GM18502 (cell line): ENCODE measurements around the gene SSB.
"Not testable (repeated sequence)": the region's sequence is repeated elsewhere in the genome, so short reads cannot be mapped to it uniquely, and the experiment has no call there.

ENCODE experiments used
- ATAC-seq: cut with Tn5 transposase; IDR thresholded peaks from one replicate; pipeline ENCODE4 v1.9.1; 2021; ENCODE audit warnings: mild to moderate bottlenecking; ENCODE audit not compliant: unreplicated experiment, poor library complexity

Gene SSB

DNA sequence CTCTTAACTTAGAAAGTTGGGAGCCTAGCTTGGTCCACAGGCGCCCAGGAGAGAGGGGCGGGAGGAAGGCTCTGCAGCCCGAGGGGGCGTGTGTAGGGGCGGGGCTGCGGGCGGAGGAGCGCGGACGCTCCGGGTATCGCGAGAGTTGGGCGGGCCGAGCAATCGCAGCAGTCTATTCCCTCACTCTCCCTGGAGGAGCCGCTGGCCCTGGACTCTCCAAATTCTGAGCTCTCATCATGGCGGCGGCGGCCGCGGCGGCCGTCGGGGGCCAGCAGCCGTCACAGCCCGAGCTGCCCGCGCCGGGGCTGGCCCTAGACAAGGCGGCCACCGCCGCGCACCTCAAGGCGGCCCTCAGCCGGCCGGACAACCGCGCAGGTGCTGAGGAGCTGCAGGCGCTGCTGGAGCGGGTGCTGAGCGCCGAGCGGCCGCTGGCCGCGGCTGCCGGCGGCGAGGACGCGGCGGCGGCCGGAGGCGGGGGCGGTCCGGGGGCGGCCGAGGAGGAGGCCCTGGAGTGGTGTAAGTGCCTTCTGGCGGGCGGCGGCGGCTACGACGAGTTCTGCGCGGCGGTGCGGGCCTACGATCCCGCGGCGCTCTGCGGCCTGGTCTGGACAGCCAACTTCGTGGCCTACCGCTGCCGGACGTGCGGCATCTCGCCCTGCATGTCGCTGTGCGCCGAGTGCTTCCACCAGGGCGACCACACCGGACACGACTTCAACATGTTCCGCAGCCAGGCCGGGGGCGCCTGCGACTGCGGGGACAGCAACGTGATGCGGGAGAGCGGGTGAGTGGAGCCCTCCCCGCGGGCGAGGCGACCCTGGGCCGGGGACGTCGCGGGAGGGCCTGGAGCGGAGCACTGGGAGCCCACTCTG lies 28.8 kb downstream of the SSB start, which contains the start of gene UBR3:
TSS of gene UBR3 (plus strand) at position 183 of the 869 bp plus-strand sequence. CDS start at position 237, 54 bp downstream.
- ATAC-seq, result peak; percentile 85

DNA sequence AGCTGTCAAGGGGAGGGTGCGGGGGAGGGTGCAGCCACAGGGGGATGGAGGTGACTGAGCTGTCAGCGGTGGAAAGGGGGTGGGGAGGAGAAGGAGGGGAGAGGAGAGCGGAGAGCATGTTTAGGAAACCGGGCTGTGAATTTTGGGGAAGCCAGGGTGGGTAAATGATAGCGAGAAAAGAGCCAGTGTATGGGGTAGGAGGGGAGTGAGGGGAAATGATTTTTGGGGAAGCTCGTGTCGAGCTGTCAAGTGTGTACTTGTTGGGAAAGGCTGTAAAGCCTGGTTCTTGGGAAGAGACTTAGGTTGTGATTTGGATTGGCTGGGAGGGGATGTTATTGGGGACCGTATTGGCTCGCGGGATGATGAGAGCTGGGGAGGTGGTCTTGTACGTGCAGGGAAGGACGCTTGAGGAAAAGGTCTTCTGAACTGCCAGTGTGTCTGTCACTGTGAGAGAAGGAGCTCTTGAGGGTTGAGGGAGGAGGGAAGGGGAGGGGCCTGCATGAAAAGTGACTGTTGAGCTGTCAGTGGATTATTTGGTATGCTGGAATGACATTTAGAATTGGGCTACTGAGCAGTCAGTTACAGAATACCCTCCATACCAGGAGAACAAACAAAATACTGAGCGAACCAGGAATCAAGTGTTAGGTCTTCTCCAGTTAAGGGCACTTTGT lies 29.6 kb downstream of the SSB start:
- peak; percentile 34 for ATAC-seq

- no peak for ATAC-seq
Measured at GRCh38 chr2:169834401-169834800, 35.7 kb downstream of the SSB start.

- ATAC-seq, result no peak
Measured at GRCh38 chr2:169838743-169839489, 40.2 kb downstream of the SSB start.

DNA sequence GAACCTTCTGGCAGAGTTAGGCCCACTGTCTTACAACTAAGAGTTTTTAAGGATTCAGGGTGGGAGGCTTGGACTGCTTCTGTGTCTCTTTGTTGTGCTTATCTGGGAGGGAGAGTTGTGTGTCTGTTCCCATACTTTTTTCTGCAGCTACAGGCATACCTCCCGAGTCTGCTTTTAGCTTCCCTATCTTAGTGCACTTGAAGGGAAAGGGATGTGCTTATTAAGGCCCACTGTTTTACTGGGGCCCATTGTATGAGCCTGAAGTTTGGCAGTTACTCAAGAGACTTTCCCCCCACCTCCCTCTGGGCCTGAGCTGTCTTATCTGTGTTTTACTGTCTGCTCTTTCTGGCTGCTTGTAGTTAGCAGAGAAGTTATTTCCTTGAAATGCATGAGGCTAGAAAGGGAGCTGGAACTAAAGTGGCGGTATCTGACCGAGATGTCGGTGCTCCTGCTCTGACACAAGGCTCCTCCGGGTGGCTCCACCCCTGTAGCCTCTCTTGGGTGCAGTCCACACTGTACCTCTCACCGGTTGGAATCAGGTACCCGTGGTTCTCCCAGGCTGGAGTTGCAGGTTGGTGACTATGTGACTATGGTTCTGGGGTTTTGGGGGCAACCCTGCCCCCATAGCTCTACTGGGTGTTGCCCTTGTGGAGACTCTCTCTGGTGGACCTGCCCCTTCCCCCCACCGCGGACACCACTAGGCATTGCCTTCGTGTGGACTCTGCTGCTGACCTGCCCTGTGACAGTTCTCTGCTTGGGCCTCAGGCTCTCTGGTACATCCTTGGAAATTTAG lies 41.5 kb downstream of the SSB start:
- ATAC-seq, result no peak

GRCh38 chr2:169840747-169841142 lies 42.1 kb downstream of the SSB start:
- no peak for ATAC-seq

- not testable (repeated sequence) for ATAC-seq
Measured at GRCh38 chr2:169841625-169842024, 43.0 kb downstream of the SSB start.

- ATAC-seq, result no peak
Measured at GRCh38 chr2:169845016-169845415, 46.3 kb downstream of the SSB start.

GRCh38 chr2:169848959-169849693 lies 50.5 kb downstream of the SSB start:
- not testable (repeated sequence) for ATAC-seq

DNA sequence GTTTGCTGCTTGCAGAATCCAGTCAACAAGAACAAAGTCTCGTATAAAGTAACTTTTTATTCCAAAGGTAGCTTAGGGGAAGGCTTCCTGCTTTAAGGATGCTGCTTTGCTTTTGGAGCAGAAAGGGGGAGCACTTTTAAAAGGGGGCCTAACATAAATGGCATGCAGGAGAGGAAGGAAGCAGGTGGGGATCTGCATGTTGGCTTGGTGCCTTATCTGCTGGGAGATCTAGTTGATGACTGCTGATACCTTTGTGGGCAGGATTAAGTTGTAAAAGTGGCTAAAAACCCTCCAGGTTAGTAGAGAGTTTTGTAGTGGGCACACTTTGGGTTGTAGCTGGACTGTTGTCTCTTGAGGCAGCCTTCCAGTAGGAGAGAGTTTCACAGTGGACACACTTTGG lies 51.0 kb downstream of the SSB start:
- ATAC-seq, result no peak

GRCh38 chr2:169853041-169853668 lies 54.5 kb downstream of the SSB start:
- no peak for ATAC-seq

- ATAC-seq, result not testable (repeated sequence)
Measured at GRCh38 chr2:169855281-169856258, 56.9 kb downstream of the SSB start.

DNA sequence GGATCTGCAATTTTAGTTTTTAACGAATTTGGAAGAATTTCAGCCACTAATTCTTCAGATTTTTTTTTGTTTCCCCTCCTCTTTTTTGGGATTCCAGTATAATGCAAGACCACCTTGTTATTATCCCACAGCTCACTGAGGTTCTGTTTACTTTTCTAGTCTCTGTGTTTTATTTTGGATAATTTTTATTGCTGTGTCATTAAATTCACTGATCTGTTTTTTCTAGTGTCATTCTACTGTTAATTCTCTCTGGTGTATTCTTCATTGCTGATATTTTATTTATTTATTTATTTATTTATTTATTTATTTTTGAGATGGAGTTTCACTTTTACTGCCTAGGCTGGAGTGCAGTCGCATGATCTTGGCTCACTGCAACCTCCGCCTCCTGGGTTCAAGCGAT lies 60.8 kb downstream of the SSB start:
- ATAC-seq, result no peak

GRCh38 chr2:169860149-169860548 lies 61.5 kb downstream of the SSB start:
- no peak for ATAC-seq
